Loucy (cell line): ENCODE measurements around the gene PDHA2.

ENCODE experiments used
- EZH2phosphoT487 ChIP-seq: fragments of 200-600 bp; IDR thresholded peaks from 2 replicates; pipeline ENCODE4 v1.6.1; 2018; ENCODE audit warnings: antibody characterized with exemption, mild to moderate bottlenecking, moderate library complexity, borderline replicate concordance
- TF ChIP-seq, protein P1 (sequence below): fragments of 200-600 bp; sonication (generic); conservative IDR thresholded peaks from 2 replicates; pipeline ENCODE4 v1.5.1; 2014; ENCODE audit warnings: mild to moderate bottlenecking, antibody characterized with exemption, low read length

DNA sequence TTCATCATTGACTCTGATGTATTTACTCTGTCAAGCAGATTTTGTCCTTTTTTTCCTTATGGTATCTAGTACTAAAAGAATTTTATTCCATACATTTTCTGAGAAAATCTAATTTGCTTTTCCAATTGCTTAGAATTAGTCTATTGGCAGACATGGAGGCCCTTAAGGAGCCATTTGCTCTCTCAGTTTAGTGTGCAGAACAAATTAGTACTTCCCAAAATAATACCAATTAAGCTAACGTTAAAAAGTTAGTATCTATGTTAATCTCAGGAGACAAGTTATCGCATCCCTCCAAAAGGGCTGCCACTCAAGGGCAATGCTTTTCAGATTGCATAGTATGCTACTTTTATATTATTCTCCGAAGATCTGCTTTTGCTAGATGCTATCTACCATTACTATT lies 47.7 kb downstream of the PDHA2 start:
- TF ChIP-seq, protein P1, sequence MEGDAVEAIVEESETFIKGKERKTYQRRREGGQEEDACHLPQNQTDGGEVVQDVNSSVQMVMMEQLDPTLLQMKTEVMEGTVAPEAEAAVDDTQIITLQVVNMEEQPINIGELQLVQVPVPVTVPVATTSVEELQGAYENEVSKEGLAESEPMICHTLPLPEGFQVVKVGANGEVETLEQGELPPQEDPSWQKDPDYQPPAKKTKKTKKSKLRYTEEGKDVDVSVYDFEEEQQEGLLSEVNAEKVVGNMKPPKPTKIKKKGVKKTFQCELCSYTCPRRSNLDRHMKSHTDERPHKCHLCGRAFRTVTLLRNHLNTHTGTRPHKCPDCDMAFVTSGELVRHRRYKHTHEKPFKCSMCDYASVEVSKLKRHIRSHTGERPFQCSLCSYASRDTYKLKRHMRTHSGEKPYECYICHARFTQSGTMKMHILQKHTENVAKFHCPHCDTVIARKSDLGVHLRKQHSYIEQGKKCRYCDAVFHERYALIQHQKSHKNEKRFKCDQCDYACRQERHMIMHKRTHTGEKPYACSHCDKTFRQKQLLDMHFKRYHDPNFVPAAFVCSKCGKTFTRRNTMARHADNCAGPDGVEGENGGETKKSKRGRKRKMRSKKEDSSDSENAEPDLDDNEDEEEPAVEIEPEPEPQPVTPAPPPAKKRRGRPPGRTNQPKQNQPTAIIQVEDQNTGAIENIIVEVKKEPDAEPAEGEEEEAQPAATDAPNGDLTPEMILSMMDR = no peak
- no peak for TF ChIP-seq EZH2phosphoT487
